ENCODE measurements around the gene CA9.

Gene CA9

DNA sequence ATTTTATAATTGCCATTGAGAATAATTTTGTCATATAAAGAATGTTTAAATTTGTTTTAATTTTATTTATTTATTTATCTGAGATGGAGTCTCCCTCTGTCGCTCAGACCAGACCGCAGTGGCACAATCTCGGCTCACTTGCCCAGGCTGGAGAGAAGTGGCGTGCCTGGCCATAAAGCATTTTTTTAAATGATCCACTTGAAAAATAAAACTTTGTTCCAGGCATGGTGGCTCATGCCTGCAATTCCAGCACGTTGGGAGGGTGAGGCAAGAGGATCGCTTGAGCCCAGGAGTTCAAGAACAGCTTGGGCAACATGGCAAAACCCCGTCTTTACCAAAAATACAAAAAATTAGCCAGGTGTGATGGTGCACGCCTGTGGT is 20.9 kb upstream of the CA9 start:
- Histone ChIP-seq H3K4me1 (ENCODE audit: insufficient read depth, low read length) (peaks cover 60% of the 10 kb centered on the region), H3K9ac (ENCODE audit: low read depth, low read length) (no peak overlapping the region), H4K20me1 (ENCODE audit: insufficient read depth, low read length) (no peaks in the 10 kb centered on the region), H3K36me3 (ENCODE audit: insufficient read depth, low read length) (peaks cover 19% of the 10 kb centered on the region; the same call in 1 of the 2 replicates), H2AFZ (ENCODE audit: low read depth, low read length) (no peak overlapping the region), H3K4me2 (ENCODE audit: insufficient read depth, low read length) (no peak overlapping the region), H3K9me3 (ENCODE audit: insufficient read depth, low read length, severe bottlenecking) (no peaks in the 10 kb centered on the region), H3K79me2 (ENCODE audit: insufficient read depth, low read length) (peaks cover 30% of the 10 kb centered on the region), H3K4me3 (ENCODE audit: low read depth in 1 of 2, low read length in 2 of 2) (no peak overlapping the region), H3K27me3 (ENCODE audit: insufficient read depth, low read length, poor library complexity) (no peaks in the 10 kb centered on the region), H3K27ac (ENCODE audit: low read length) (no peak overlapping the region)
- TF ChIP-seq, protein P1, sequence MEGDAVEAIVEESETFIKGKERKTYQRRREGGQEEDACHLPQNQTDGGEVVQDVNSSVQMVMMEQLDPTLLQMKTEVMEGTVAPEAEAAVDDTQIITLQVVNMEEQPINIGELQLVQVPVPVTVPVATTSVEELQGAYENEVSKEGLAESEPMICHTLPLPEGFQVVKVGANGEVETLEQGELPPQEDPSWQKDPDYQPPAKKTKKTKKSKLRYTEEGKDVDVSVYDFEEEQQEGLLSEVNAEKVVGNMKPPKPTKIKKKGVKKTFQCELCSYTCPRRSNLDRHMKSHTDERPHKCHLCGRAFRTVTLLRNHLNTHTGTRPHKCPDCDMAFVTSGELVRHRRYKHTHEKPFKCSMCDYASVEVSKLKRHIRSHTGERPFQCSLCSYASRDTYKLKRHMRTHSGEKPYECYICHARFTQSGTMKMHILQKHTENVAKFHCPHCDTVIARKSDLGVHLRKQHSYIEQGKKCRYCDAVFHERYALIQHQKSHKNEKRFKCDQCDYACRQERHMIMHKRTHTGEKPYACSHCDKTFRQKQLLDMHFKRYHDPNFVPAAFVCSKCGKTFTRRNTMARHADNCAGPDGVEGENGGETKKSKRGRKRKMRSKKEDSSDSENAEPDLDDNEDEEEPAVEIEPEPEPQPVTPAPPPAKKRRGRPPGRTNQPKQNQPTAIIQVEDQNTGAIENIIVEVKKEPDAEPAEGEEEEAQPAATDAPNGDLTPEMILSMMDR (IDR thresholded peaks at IDR 0.05; ENCODE audit: borderline replicate concordance, extremely low read depth, low read length, poor library complexity, severe bottlenecking), result no peak
- no peak for TF ChIP-seq EZH2 (IDR thresholded peaks at IDR 0.05; ENCODE audit: borderline replicate concordance, low read depth, low read length, severe bottlenecking)
- ATAC-seq (ENCODE audit: insufficient read depth, low read depth) (no peak), DNase-seq (no peak)

DNA sequence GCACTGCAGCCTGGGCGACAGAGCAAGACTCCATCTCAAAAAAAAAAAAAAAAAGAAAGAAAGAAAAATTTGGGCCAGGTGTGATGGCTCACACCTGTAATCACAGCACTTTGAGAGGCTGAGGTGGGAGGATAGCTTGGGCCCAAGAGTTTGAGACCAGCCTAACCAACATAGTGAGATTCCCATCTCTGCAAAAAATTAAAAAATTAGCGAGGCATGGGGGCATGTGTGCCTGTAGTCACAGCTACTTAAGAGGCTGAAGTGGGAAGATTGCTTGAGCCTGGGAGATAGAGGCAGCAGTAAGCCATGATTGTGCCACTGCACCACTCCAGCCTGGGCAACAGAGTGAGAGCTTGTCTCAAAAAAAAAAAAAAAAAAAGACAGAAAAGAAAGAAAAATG is 20.1 kb upstream of the CA9 start:
- H3K4me1 ChIP-seq (ENCODE audit: insufficient read depth, low read length), result peaks cover 53% of the 10 kb centered on the region
- H4K20me1 ChIP-seq (ENCODE audit: insufficient read depth, low read length), result no peaks in the 10 kb centered on the region
- no peaks in the 10 kb centered on the region for H3K27me3 ChIP-seq (ENCODE audit: insufficient read depth, low read length, poor library complexity)
- H2AFZ ChIP-seq (ENCODE audit: low read depth, low read length), result no peak overlapping the region
- peaks cover 17% of the 10 kb centered on the region; the same call in 1 of the 2 replicates for H3K36me3 ChIP-seq (ENCODE audit: insufficient read depth, low read length)
- no peak overlapping the region for H3K4me2 ChIP-seq (ENCODE audit: insufficient read depth, low read length)
- H3K79me2 ChIP-seq (ENCODE audit: insufficient read depth, low read length), result peaks cover 30% of the 10 kb centered on the region
- ATAC-seq (ENCODE audit: insufficient read depth, low read depth) (no peak), DNase-seq (no peak)
- H3K4me3 ChIP-seq (ENCODE audit: low read depth in 1 of 2, low read length in 2 of 2), result no peak overlapping the region
- TF ChIP-seq, protein P1 (IDR thresholded peaks at IDR 0.05; ENCODE audit: borderline replicate concordance, extremely low read depth, low read length, poor library complexity, severe bottlenecking), result no peak
- TF ChIP-seq EZH2 (IDR thresholded peaks at IDR 0.05; ENCODE audit: borderline replicate concordance, low read depth, low read length, severe bottlenecking), result no peak
- no peak overlapping the region for H3K9ac ChIP-seq (ENCODE audit: low read depth, low read length)
- no peak overlapping the region for H3K27ac ChIP-seq (ENCODE audit: low read length)
- no peaks in the 10 kb centered on the region for H3K9me3 ChIP-seq (ENCODE audit: insufficient read depth, low read length, severe bottlenecking)

- ATAC-seq (ENCODE audit: insufficient read depth, low read depth), result no peak
- no peak overlapping the region for H3K4me3 ChIP-seq (ENCODE audit: low read depth in 1 of 2, low read length in 2 of 2)
- no peak for TF ChIP-seq EZH2 (IDR thresholded peaks at IDR 0.05; ENCODE audit: borderline replicate concordance, low read depth, low read length, severe bottlenecking)
- TF ChIP-seq, protein P1 (IDR thresholded peaks at IDR 0.05; ENCODE audit: borderline replicate concordance, extremely low read depth, low read length, poor library complexity, severe bottlenecking), result no peak
Measured at GRCh38 chr9:35656348-35656747, 17.4 kb upstream of the CA9 start.

More at GRCh38 chr9:35656348-35656747, 17.4 kb upstream of the CA9 start:
- Histone ChIP-seq H3K4me2 (ENCODE audit: insufficient read depth, low read length) (no peak overlapping the region), H3K9ac (ENCODE audit: low read depth, low read length) (no peak overlapping the region), H2AFZ (ENCODE audit: low read depth, low read length) (no peak overlapping the region), H4K20me1 (ENCODE audit: insufficient read depth, low read length) (peaks cover 3% of the 10 kb centered on the region; the same call in 1 of the 2 replicates), H3K27me3 (ENCODE audit: insufficient read depth, low read length, poor library complexity) (no peaks in the 10 kb centered on the region), H3K9me3 (ENCODE audit: insufficient read depth, low read length, severe bottlenecking) (no peaks in the 10 kb centered on the region), H3K79me2 (ENCODE audit: insufficient read depth, low read length) (peaks cover 26% of the 10 kb centered on the region), H3K36me3 (ENCODE audit: insufficient read depth, low read length) (peaks cover 20% of the 10 kb centered on the region), H3K27ac (ENCODE audit: low read length) (no peak overlapping the region), H3K4me1 (ENCODE audit: insufficient read depth, low read length) (peaks cover 53% of the 10 kb centered on the region)
- no peak for DNase-seq
